Endometrial microvascular endothelial cells (primary cell): ENCODE data around the gene OR10W1. TPM values are rescaled to one million over a fixed set of nuclear protein-coding genes. Genes with fewer than 3 reads are reported as not detected.

Source experiments
- in situ Hi-C: cut with HindIII; loops from 2 replicates; pipeline ENCODE4 v1.10.0; 2017; ENCODE audit warnings: low sequenced_read_pairs, low pct_unique_long_range_greater_than_20kb; ENCODE audit errors: inconsistent ontology term
- total RNA-seq: library from RNA; depleted of rRNA; stranded (reverse); fragments of >200 nt; gene quantifications from one replicate; pipeline ENCODE4 v1.2.3, GENCODE V29; 2015; ENCODE audit errors: inconsistent ontology term

OR10W1 gene, protein sequence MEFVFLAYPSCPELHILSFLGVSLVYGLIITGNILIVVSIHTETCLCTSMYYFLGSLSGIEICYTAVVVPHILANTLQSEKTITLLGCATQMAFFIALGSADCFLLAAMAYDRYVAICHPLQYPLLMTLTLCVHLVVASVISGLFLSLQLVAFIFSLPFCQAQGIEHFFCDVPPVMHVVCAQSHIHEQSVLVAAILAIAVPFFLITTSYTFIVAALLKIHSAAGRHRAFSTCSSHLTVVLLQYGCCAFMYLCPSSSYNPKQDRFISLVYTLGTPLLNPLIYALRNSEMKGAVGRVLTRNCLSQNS
- not detected for total RNA-seq

GRCh38 chr11:58268142-58268541 is at the start of gene OR10W1:
Gene OR10W1 (minus strand): TSS chr11:58268260. CDS start chr11:58267858, 402 bp downstream.
- in situ Hi-C loops: no loop called here

GRCh38 chr11:58316142-58316541 is 48.1 kb upstream of the OR10W1 start:
- in situ Hi-C loops: no loop called here

DNA sequence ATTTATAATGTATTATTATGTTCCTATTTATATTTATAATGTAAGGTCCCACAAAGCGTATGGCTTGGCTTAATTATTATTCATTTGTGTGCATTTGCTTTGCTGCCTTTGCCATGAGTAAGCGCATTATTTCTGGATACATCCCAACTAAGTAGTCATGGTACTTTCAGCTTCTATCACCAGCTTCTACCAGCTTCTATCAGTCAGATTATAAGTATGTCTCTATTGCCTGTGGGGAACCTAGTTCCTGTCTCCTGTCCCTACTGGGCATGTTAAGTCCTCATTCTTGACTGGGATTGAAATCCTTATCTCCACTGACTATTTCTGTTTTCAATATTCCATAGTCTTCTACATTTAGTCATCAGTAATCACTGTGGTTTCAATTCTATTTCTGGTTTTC is 33.5 kb upstream of the OR10W1 start:
- in situ Hi-C loops: no loop called here

DNA sequence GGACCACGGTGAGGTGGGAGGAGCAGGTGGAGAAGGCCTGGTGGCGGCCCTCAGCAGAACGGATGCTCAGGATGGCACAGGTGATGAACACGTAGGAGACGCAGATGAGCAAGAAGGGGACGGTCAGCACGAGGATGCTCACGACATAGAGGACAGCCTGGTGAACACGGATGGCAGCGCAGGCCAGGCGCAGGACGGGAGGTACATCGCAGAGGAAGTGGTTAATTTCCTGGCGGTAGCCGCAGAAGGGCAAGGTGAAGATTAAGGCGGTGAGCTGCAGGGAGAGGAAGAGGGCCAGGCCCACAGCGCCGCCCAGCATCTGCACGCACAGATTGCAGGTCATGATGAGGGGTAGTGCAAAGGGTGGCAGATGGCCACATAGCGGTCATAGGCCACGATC is 24.0 kb upstream of the OR10W1 start:
- in situ Hi-C loops: no loop called here

GRCh38 chr11:58289266-58289665 is 21.2 kb upstream of the OR10W1 start:
- in situ Hi-C loops: no loop called here

DNA sequence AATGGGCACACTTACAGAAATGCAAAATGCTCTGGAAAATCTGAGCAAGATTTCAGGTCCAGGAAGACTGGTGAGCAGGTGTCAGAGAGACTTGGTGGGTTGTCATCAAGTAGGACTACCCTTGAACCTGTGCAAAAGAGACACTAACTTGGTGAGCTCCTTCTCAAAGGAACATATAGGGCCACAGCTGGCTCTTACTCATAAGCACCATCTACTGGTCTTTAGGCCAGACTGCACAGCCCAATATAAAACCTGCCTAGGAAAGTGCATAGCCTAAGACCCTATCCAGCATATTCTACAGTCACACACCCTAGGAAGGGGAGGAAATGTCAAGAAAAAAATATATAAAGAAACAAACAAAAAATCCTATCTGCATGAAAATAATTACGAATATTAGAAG is 18.2 kb upstream of the OR10W1 start:
- in situ Hi-C loops: no loop called here

- in situ Hi-C loops: no loop called here
Observed at GRCh38 chr11:58285483-58286040, 17.5 kb upstream of the OR10W1 start.

GRCh38 chr11:58276151-58276550 is 8.1 kb upstream of the OR10W1 start:
- in situ Hi-C loops: no loop called here

GRCh38 chr11:58275002-58275401 is 6.9 kb upstream of the OR10W1 start:
- in situ Hi-C loops: no loop called here

DNA sequence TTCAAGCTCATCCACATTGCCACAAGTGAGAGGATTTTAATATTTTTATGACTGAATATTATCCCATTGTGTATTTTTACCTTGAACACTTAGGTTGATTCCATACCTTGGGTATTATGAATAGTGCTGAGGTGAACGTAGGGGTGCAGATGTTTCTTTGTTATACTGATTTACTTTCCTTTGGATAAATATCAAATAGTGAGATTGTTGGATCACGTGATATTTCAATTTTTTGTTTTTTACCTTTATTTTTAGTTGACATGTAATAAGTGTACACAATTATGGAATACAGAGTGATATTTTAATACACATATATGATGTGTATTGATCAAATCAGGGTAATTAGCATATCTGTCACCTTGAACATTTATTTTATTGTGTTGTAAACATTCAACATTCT is 8.1 kb downstream of the OR10W1 start:
- in situ Hi-C loops: no loop called here

GRCh38 chr11:58254936-58255335 is 13.1 kb downstream of the OR10W1 start:
- in situ Hi-C loops: no loop called here

GRCh38 chr11:58243954-58244353 is 24.1 kb downstream of the OR10W1 start:
- in situ Hi-C loops: no loop called here

DNA sequence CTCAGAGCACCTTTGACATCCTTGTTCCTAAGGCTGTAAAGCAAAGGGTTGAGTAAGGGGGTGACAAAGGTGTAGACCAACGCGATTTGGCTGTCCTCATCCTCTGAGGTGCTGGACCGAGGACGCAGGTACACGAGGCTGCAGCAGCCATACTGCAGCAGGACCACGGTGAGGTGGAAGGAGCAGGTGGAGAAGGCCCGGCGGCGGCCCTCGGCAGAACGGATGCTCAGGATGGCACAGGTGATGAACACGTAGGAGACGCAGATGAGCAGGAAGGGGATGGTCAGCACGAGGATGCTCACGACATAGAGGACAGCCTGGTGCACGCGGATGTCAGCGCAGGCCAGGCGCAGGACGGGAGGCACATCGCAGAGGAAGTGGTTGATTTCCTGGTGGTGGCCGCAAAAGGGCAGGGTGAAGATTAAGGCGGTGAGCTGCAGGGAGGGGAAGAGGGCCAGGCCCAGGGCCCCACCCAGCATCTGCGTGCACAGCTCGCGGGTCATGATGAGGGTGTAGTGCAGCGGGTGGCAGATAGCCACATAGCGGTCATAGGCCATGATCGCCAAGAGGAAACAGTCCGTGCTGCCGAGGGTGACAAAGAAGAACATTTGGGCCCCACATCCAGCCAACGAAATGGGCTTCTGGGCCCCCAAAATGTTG is 40.0 kb downstream of the OR10W1 start:
- in situ Hi-C loops: no loop called here

DNA sequence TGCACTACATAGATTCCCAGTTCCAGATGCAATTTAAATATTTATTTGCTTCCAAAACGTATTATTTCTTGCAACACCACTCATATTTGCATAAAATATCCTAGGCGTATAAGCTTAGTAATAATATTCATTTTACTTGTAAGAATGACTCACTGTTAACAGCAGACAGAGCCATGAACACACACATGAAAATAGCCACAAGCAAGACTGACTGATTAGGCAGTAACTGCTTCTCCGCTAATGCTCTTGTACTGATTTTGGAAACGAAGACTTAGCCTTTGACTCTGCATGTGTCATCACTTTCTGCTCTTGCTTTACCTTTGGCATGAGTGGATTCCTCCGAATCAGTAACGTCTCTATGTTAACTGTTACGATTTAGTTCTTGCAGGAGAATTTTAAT is 45.3 kb downstream of the OR10W1 start:
- in situ Hi-C loops: no loop called here

Other genes starting within 250 kb of the OR10W1 start
- gene OR9Q1, start 244.4 kb downstream of the OR10W1 start, total RNA-seq: not detected
- not detected for gene OR6Q1, start 237.3 kb downstream of the OR10W1 start, total RNA-seq
- gene OR9I1, start 142.7 kb downstream of the OR10W1 start, total RNA-seq: not detected
- not detected for gene OR9Q2, start 79.2 kb downstream of the OR10W1 start, total RNA-seq
- gene OR1S2, start 64.1 kb downstream of the OR10W1 start, total RNA-seq: not detected
- gene OR1S1, start 55.5 kb downstream of the OR10W1 start, total RNA-seq: not detected
- not detected for gene OR10Q1, start 39.3 kb downstream of the OR10W1 start, total RNA-seq
- not detected for gene OR5B17, start 90.8 kb upstream of the OR10W1 start, total RNA-seq
- gene OR5B3, start 138.6 kb upstream of the OR10W1 start, total RNA-seq: not detected
- not detected for gene OR5B2, start 159.9 kb upstream of the OR10W1 start, total RNA-seq
- not detected for gene OR5B12, start 174.0 kb upstream of the OR10W1 start, total RNA-seq
- not detected for gene OR5B21, start 239.8 kb upstream of the OR10W1 start, total RNA-seq